Mammary epithelial cell (primary cell): ENCODE data around the gene ABCG1.

ENCODE experiments used
- CTCF ChIP-seq, 2 donors: IDR thresholded peaks in 1 of 2; conservative IDR thresholded peaks in 1 of 2; 2 replicates each; pipeline ENCODE4 v1.5.1; 2011 to 2012; ENCODE audit warnings: inconsistent platforms in 2 of 2, low read length in 2 of 2, mild to moderate bottlenecking in 2 of 2, control low read depth in 1 of 2, low read depth in 1 of 2; ENCODE audit not compliant: insufficient read depth in 1 of 2; ENCODE audit errors: extremely low read depth in 1 of 2
- EZH2 ChIP-seq: IDR thresholded peaks from 2 replicates; pipeline ENCODE4 v1.6.1; 2012; ENCODE audit warnings: low read length, inconsistent platforms, borderline replicate concordance

GRCh38 chr21:42254651-42255601 lies 36.0 kb downstream of the ABCG1 start:
- TF ChIP-seq CTCF (conservative IDR thresholded peaks at IDR 0.05 in 1 of 2, IDR thresholded peaks at IDR 0.05 in 1 of 2; ENCODE audit: extremely low read depth in 1 of 2, insufficient read depth in 1 of 2, low read depth in 1 of 2, low read length in 2 of 2) = no peak
- TF ChIP-seq EZH2 = no peak
